GM23338 (cell line): ENCODE results near the gene SLC39A13. TPM values are rescaled to one million over a fixed set of nuclear protein-coding genes. Genes with fewer than 3 reads are reported as not detected.

ENCODE experiments used
- ATAC-seq: fragments of 200-7000 bp; cut with Tn5 transposase; 3 replicates; pipeline ENCODE4 v1.9.1; 2020
- DNase-seq: peaks from one replicate; pipeline ENCODE4 v3.0.0-alpha.2; 2015; ENCODE audit warnings: low spot score
- H2AFZ ChIP-seq: fragments of 200-600 bp; sonication (generic); 2 replicates; pipeline ENCODE4 v1.8.0; 2016; ENCODE audit warnings: antibody characterized with exemption, mild to moderate bottlenecking, moderate library complexity
- H3F3A ChIP-seq: fragments of 200-600 bp; sonication (generic); replicated peaks from 2 replicates; pipeline ENCODE4 v1.8.0; 2017; ENCODE audit warnings: antibody characterized with exemption, mixed run types, low read depth
- H3K27ac ChIP-seq: fragments of 200-600 bp; sonication (generic); 2 replicates; pipeline ENCODE4 v1.6.1; 2016; ENCODE audit warnings: low read depth
- H3K27me3 ChIP-seq: fragments of 200-600 bp; sonication (generic); 2 replicates; pipeline ENCODE4 v1.8.0; 2016; ENCODE audit warnings: mild to moderate bottlenecking, mixed run types, moderate library complexity; ENCODE audit not compliant: insufficient read depth
- H3K36me3 ChIP-seq: fragments of 200-600 bp; sonication (generic); 2 replicates; pipeline ENCODE4 v1.8.0; 2016; ENCODE audit warnings: mild to moderate bottlenecking; ENCODE audit not compliant: insufficient read depth
- H3K4me1 ChIP-seq: fragments of 200-600 bp; sonication (generic); 2 replicates; pipeline ENCODE4 v1.8.0; 2016; ENCODE audit warnings: mild to moderate bottlenecking, moderate library complexity; ENCODE audit not compliant: insufficient read depth
- H3K4me2 ChIP-seq: fragments of 200-600 bp; sonication (generic); 2 replicates; pipeline ENCODE4 v1.7.1; 2017; ENCODE audit warnings: mixed run types
- H3K4me3 ChIP-seq: fragments of 200-600 bp; sonication (generic); 2 replicates; pipeline ENCODE4 v1.6.1; 2016; ENCODE audit warnings: mixed run types
- H3K79me2 ChIP-seq: fragments of 200-600 bp; sonication (generic); replicated peaks from 2 replicates; pipeline ENCODE4 v1.8.0; 2017; ENCODE audit warnings: mild to moderate bottlenecking; ENCODE audit not compliant: insufficient read depth
- H3K9me2 ChIP-seq: fragments of 200-600 bp; sonication (generic); 2 replicates; pipeline ENCODE4 v1.8.0; 2017; ENCODE audit not compliant: insufficient read depth
- H4K20me1 ChIP-seq: fragments of 200-600 bp; sonication (generic); replicated peaks from 2 replicates; pipeline ENCODE4 v1.8.0; 2017; ENCODE audit warnings: mild to moderate bottlenecking; ENCODE audit not compliant: insufficient read depth
- H3K27ac Mint-ChIP-seq: 2 replicates; pipeline ENCODE4 v1.8.0; 2020; ENCODE audit warnings: inconsistent platforms, mild to moderate bottlenecking, moderate library complexity, mixed read lengths
- H3K27me3 Mint-ChIP-seq: 3 replicates; pipeline ENCODE4 v1.8.0; 2022; ENCODE audit warnings: low read depth, mild to moderate bottlenecking, moderate library complexity, mixed read lengths, inconsistent platforms; ENCODE audit not compliant: insufficient read depth, poor library complexity
- H3K36me3 Mint-ChIP-seq: 3 replicates; pipeline ENCODE4 v1.8.0; 2021; ENCODE audit warnings: low read depth, mild to moderate bottlenecking, inconsistent platforms, moderate library complexity, mixed read lengths
- H3K4me1 Mint-ChIP-seq: 3 replicates; pipeline ENCODE4 v1.8.0; 2020; ENCODE audit warnings: mild to moderate bottlenecking, inconsistent platforms, mixed read lengths
- H3K4me3 Mint-ChIP-seq: 3 replicates; pipeline ENCODE4 v1.8.0; 2021; ENCODE audit warnings: moderate library complexity, mild to moderate bottlenecking, inconsistent platforms, mixed read lengths
- H3K9me3 Mint-ChIP-seq: 3 replicates; pipeline ENCODE4 v1.8.0; 2020; ENCODE audit warnings: moderate library complexity, mild to moderate bottlenecking, inconsistent platforms, mixed read lengths
- EZH2 ChIP-seq: fragments of 200-600 bp; sonication (generic); IDR thresholded peaks from one replicate; pipeline ENCODE4 v1.8.0; 2017; ENCODE audit warnings: antibody characterized with exemption, mild to moderate bottlenecking, low read depth; ENCODE audit not compliant: unreplicated experiment
- JUNB ChIP-seq: IDR thresholded peaks from one replicate; pipeline ENCODE4 v1.6.1; 2016; ENCODE audit warnings: antibody characterized with exemption; ENCODE audit not compliant: unreplicated experiment
- ZNF114 ChIP-seq: fragments of 250-450 bp; sonication (Bioruptor Pico); IDR thresholded peaks from 2 replicates; pipeline ENCODE4 v1.5.0; 2020; ENCODE audit warnings: mild to moderate bottlenecking, moderate library complexity
- polyA plus RNA-seq: library from polyadenylated mRNA; unstranded; fragments of >200 nt; fragmentation: Nextera tagmentation; extraction: Ambion mirVana; gene quantifications from 2 replicates; pipeline ENCODE4 v1.2.1, GENCODE V29; 2016
- total RNA-seq: library from RNA; depleted of rRNA; stranded (reverse); fragments of >200 nt; shearing (Covaris generic); gene quantifications from 2 replicates; pipeline ENCODE4 v1.2.3, GENCODE V29; 2014
- TF ChIP-seq, protein P1 (sequence below): fragments of 250-450 bp; sonication (Bioruptor Pico); IDR thresholded peaks from 2 replicates; pipeline ENCODE4 v1.5.0; 2020; ENCODE audit warnings: mild to moderate bottlenecking, moderate library complexity
- TF ChIP-seq, protein P2 (sequence below), 2 experiments: fragments of 200-600 bp in 1 of 2; sonication (generic) in 1 of 2; conservative IDR thresholded peaks; 2 replicates each; pipeline versions ENCODE4 v1.5.1 to v1.6.1; 2016 to 2017; ENCODE audit warnings: antibody characterized with exemption in 2 of 2, low read depth in 2 of 2, mild to moderate bottlenecking in 2 of 2, moderate library complexity in 1 of 2

The SLC39A13 gene
- total and polyA plus RNA-seq, 2 experiments from 2014 or later: 15.8 to 32.7 TPM

DNA sequence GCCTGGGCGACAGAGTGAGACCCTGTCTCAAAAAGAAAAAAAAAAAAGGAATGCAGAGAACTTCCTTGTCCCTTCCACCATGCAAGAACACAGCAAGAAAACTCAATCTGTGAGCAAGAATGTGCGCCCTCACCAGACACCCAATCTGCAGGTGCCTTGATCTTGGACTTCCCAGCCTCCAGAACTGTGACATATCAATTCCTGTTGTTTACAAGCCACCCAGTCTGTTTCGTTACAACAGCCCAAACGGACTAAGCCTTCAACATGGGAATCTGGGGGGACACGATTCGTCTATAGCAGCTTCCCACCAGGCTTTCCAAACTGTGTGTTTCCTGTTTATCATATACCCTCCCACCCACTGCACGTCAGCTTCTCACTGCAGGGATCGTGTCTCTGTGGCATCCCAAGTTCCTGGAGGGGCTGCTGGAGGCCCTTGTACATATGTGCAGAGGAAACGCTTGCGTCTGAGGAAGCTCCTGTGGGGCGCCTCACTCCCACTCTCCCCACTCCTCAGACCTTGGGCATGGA lies 28.9 kb downstream of the SLC39A13 start:
- H3K4me1 Mint-ChIP-seq: no peaks in the 10 kb centered on the region
- no peaks in the 10 kb centered on the region for H3K36me3 Mint-ChIP-seq
- no peak for TF ChIP-seq EZH2
- TF ChIP-seq, protein P1, sequence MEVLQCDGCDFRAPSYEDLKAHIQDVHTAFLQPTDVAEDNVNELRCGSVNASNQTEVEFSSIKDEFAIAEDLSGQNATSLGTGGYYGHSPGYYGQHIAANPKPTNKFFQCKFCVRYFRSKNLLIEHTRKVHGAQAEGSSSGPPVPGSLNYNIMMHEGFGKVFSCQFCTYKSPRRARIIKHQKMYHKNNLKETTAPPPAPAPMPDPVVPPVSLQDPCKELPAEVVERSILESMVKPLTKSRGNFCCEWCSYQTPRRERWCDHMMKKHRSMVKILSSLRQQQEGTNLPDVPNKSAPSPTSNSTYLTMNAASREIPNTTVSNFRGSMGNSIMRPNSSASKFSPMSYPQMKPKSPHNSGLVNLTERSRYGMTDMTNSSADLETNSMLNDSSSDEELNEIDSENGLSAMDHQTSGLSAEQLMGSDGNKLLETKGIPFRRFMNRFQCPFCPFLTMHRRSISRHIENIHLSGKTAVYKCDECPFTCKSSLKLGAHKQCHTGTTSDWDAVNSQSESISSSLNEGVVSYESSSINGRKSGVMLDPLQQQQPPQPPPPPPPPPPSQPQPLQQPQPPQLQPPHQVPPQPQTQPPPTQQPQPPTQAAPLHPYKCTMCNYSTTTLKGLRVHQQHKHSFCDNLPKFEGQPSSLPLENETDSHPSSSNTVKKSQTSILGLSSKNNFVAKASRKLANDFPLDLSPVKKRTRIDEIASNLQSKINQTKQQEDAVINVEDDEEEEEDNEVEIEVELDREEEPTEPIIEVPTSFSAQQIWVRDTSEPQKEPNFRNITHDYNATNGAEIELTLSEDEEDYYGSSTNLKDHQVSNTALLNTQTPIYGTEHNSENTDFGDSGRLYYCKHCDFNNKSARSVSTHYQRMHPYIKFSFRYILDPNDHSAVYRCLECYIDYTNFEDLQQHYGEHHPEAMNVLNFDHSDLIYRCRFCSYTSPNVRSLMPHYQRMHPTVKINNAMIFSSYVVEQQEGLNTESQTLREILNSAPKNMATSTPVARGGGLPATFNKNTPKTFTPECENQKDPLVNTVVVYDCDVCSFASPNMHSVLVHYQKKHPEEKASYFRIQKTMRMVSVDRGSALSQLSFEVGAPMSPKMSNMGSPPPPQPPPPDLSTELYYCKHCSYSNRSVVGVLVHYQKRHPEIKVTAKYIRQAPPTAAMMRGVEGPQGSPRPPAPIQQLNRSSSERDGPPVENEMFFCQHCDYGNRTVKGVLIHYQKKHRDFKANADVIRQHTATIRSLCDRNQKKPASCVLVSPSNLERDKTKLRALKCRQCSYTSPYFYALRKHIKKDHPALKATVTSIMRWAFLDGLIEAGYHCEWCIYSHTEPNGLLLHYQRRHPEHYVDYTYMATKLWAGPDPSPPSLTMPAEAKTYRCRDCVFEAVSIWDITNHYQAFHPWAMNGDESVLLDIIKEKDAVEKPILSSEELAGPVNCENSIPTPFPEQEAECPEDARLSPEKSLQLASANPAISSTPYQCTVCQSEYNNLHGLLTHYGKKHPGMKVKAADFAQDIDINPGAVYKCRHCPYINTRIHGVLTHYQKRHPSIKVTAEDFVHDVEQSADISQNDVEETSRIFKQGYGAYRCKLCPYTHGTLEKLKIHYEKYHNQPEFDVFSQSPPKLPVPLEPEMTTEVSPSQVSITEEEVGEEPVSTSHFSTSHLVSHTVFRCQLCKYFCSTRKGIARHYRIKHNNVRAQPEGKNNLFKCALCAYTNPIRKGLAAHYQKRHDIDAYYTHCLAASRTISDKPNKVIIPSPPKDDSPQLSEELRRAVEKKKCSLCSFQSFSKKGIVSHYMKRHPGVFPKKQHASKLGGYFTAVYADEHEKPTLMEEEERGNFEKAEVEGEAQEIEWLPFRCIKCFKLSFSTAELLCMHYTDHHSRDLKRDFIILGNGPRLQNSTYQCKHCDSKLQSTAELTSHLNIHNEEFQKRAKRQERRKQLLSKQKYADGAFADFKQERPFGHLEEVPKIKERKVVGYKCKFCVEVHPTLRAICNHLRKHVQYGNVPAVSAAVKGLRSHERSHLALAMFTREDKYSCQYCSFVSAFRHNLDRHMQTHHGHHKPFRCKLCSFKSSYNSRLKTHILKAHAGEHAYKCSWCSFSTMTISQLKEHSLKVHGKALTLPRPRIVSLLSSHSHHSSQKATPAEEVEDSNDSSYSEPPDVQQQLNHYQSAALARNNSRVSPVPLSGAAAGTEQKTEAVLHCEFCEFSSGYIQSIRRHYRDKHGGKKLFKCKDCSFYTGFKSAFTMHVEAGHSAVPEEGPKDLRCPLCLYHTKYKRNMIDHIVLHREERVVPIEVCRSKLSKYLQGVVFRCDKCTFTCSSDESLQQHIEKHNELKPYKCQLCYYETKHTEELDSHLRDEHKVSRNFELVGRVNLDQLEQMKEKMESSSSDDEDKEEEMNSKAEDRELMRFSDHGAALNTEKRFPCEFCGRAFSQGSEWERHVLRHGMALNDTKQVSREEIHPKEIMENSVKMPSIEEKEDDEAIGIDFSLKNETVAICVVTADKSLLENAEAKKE (CRISPR knock-in tag): no peak
- no peak for TF ChIP-seq JUNB
- H3K9me3 Mint-ChIP-seq: no peaks in the 10 kb centered on the region; the same call in 2 of the 3 replicates
- DNase-seq (no peak), ATAC-seq (no peak)
- Histone ChIP-seq H4K20me1 (no peaks in the 10 kb centered on the region), H3K4me1 (no peaks in the 10 kb centered on the region), H3K27me3 (no peaks in the 10 kb centered on the region), H3F3A (no peaks in the 10 kb centered on the region), H3K9me2 (no peaks in the 10 kb centered on the region), H3K36me3 (no peaks in the 10 kb centered on the region), H3K27ac (no peak overlapping the region), H3K4me2 (no peak overlapping the region), H3K4me3 (no peak overlapping the region), H2AFZ (no peak overlapping the region), H3K79me2 (no peaks in the 10 kb centered on the region)
- no peak overlapping the region for H3K4me3 Mint-ChIP-seq
- no peak overlapping the region for H3K27ac Mint-ChIP-seq
- peaks cover 2% of the 10 kb centered on the region for H3K27me3 Mint-ChIP-seq

DNA sequence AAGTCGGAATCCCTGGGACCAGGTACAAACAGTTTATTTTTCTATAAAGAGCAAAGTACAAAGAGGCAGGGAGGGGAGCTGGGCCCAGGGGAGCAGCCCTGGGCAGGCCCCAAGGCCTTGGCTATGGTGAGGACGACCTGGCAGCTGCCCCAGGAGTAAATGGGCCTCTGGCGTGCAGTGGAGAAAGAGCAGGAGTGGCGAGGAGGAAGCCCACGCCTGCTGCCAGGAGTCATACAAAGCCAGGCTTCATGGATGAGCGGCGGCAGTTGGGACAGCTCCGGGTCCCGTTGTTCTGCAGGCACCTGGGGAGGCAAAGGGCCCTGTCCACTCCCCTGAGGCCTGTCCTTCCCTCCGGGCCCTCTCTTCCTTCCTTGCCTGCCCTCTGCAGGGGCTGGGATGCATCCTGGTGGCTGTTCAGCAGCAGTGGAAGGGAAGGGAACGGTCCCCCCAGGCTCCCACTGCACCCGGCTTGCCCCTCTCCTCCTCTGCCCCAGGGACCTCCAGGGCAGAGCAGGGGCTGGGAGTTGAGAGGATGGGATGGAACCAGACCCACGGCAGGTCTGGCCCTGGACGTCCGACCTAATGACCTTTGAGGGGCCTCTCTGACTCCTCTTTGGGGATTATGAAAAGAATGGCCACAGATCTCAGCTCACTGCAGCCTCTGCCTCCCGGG lies 29.5 kb downstream of the SLC39A13 start:
- ATAC-seq: peak; percentile 23; the same call in 2 of the 3 replicates
- Mint-ChIP-seq H3K4me1 (no peaks in the 10 kb centered on the region), H3K27me3 (peaks cover 2% of the 10 kb centered on the region), H3K9me3 (no peaks in the 10 kb centered on the region; the same call in 2 of the 3 replicates), H3K36me3 (no peaks in the 10 kb centered on the region), H3K4me3 (no peak overlapping the region), H3K27ac (no peak overlapping the region)
- Histone ChIP-seq H3K4me3 (no peak overlapping the region), H3K4me2 (no peak overlapping the region), H3F3A (no peaks in the 10 kb centered on the region), H4K20me1 (no peaks in the 10 kb centered on the region), H3K27me3 (no peaks in the 10 kb centered on the region), H3K36me3 (no peaks in the 10 kb centered on the region), H2AFZ (no peak overlapping the region), H3K9me2 (no peaks in the 10 kb centered on the region), H3K79me2 (no peaks in the 10 kb centered on the region), H3K27ac (no peak overlapping the region), H3K4me1 (no peaks in the 10 kb centered on the region)
- no peak for DNase-seq
- TF ChIP-seq, protein P2, sequence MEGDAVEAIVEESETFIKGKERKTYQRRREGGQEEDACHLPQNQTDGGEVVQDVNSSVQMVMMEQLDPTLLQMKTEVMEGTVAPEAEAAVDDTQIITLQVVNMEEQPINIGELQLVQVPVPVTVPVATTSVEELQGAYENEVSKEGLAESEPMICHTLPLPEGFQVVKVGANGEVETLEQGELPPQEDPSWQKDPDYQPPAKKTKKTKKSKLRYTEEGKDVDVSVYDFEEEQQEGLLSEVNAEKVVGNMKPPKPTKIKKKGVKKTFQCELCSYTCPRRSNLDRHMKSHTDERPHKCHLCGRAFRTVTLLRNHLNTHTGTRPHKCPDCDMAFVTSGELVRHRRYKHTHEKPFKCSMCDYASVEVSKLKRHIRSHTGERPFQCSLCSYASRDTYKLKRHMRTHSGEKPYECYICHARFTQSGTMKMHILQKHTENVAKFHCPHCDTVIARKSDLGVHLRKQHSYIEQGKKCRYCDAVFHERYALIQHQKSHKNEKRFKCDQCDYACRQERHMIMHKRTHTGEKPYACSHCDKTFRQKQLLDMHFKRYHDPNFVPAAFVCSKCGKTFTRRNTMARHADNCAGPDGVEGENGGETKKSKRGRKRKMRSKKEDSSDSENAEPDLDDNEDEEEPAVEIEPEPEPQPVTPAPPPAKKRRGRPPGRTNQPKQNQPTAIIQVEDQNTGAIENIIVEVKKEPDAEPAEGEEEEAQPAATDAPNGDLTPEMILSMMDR (conservative IDR thresholded peaks at IDR 0.05; ENCODE audit: low read depth in 2 of 2): 0 out of 4 replicates have a peak, but pooled peaks of 1 of the 2 experiments have one; percentile 5
- TF ChIP-seq ZNF114 (CRISPR knock-in tag): no peak
